GM21825 (cell line): Measurements from ENCODE around the gene CCDC197.

ENCODE experiments used
- ATAC-seq: cut with Tn5 transposase; IDR thresholded peaks from one replicate; pipeline ENCODE4 v1.9.1; 2021; ENCODE audit warnings: mild to moderate bottlenecking, moderate library complexity; ENCODE audit not compliant: unreplicated experiment

CCDC197 gene

GRCh38 chr14:93997082-93997481 is at the start of gene CCDC197:
Gene CCDC197 (plus strand): TSS chr14:93997301. CDS start chr14:93998132, 831 bp downstream.
- no peak for ATAC-seq

- no peak for ATAC-seq
Observed at GRCh38 chr14:93949511-93950075, 47.5 kb upstream of the CCDC197 start.

GRCh38 chr14:93950948-93951634 is 46.0 kb upstream of the CCDC197 start:
- ATAC-seq = no peak

GRCh38 chr14:93951635-93952540 is 45.2 kb upstream of the CCDC197 start:
- ATAC-seq = no peak

- no peak for ATAC-seq
Observed at GRCh38 chr14:93952829-93953228, 44.3 kb upstream of the CCDC197 start.

GRCh38 chr14:93953263-93953662 is 43.8 kb upstream of the CCDC197 start:
- ATAC-seq = no peak

- no peak for ATAC-seq
Observed at GRCh38 chr14:93953739-93954515, 43.2 kb upstream of the CCDC197 start.

- ATAC-seq = no peak
Observed at GRCh38 chr14:93954516-93954830, 42.6 kb upstream of the CCDC197 start.

- peak; percentile 22 for ATAC-seq
Observed at GRCh38 chr14:93954900-93955849, 41.9 kb upstream of the CCDC197 start.

GRCh38 chr14:93955850-93956481 is 41.1 kb upstream of the CCDC197 start:
- no peak for ATAC-seq

- ATAC-seq = no peak
Observed at GRCh38 chr14:93956514-93957332, 40.4 kb upstream of the CCDC197 start.

GRCh38 chr14:93957333-93957710 is 39.8 kb upstream of the CCDC197 start:
- no peak for ATAC-seq

GRCh38 chr14:93957751-93958566 is 39.1 kb upstream of the CCDC197 start:
- no peak for ATAC-seq

GRCh38 chr14:93958567-93959238 is 38.4 kb upstream of the CCDC197 start:
- ATAC-seq = no peak

- ATAC-seq = peak; percentile 66
Observed at GRCh38 chr14:93959239-93960107, 37.6 kb upstream of the CCDC197 start.

- no peak for ATAC-seq
Observed at GRCh38 chr14:93960108-93960475, 37.0 kb upstream of the CCDC197 start.
